GM23338 (cell line): ENCODE measurements around the gene SRP68. TPM values are rescaled to one million over a fixed set of nuclear protein-coding genes. Genes with fewer than 3 reads are reported as not detected.

Experiments used
- ATAC-seq: fragments of 200-7000 bp; cut with Tn5 transposase; 3 replicates; pipeline ENCODE4 v1.9.1; 2020
- DNase-seq: peaks from one replicate; pipeline ENCODE4 v3.0.0-alpha.2; 2015; ENCODE audit warnings: low spot score
- H2AFZ ChIP-seq: fragments of 200-600 bp; sonication (generic); 2 replicates; pipeline ENCODE4 v1.8.0; 2016; ENCODE audit warnings: antibody characterized with exemption, mild to moderate bottlenecking, moderate library complexity
- H3F3A ChIP-seq: fragments of 200-600 bp; sonication (generic); replicated peaks from 2 replicates; pipeline ENCODE4 v1.8.0; 2017; ENCODE audit warnings: antibody characterized with exemption, mixed run types, low read depth
- H3K27ac ChIP-seq: fragments of 200-600 bp; sonication (generic); 2 replicates; pipeline ENCODE4 v1.6.1; 2016; ENCODE audit warnings: low read depth
- H3K27me3 ChIP-seq: fragments of 200-600 bp; sonication (generic); 2 replicates; pipeline ENCODE4 v1.8.0; 2016; ENCODE audit warnings: mild to moderate bottlenecking, mixed run types, moderate library complexity; ENCODE audit not compliant: insufficient read depth
- H3K36me3 ChIP-seq: fragments of 200-600 bp; sonication (generic); 2 replicates; pipeline ENCODE4 v1.8.0; 2016; ENCODE audit warnings: mild to moderate bottlenecking; ENCODE audit not compliant: insufficient read depth
- H3K4me1 ChIP-seq: fragments of 200-600 bp; sonication (generic); 2 replicates; pipeline ENCODE4 v1.8.0; 2016; ENCODE audit warnings: mild to moderate bottlenecking, moderate library complexity; ENCODE audit not compliant: insufficient read depth
- H3K4me2 ChIP-seq: fragments of 200-600 bp; sonication (generic); 2 replicates; pipeline ENCODE4 v1.7.1; 2017; ENCODE audit warnings: mixed run types
- H3K4me3 ChIP-seq: fragments of 200-600 bp; sonication (generic); 2 replicates; pipeline ENCODE4 v1.6.1; 2016; ENCODE audit warnings: mixed run types
- H3K79me2 ChIP-seq: fragments of 200-600 bp; sonication (generic); replicated peaks from 2 replicates; pipeline ENCODE4 v1.8.0; 2017; ENCODE audit warnings: mild to moderate bottlenecking; ENCODE audit not compliant: insufficient read depth
- H3K9me2 ChIP-seq: fragments of 200-600 bp; sonication (generic); 2 replicates; pipeline ENCODE4 v1.8.0; 2017; ENCODE audit not compliant: insufficient read depth
- H4K20me1 ChIP-seq: fragments of 200-600 bp; sonication (generic); replicated peaks from 2 replicates; pipeline ENCODE4 v1.8.0; 2017; ENCODE audit warnings: mild to moderate bottlenecking; ENCODE audit not compliant: insufficient read depth
- H3K27ac Mint-ChIP-seq: 2 replicates; pipeline ENCODE4 v1.8.0; 2020; ENCODE audit warnings: inconsistent platforms, mild to moderate bottlenecking, moderate library complexity, mixed read lengths
- H3K27me3 Mint-ChIP-seq: 3 replicates; pipeline ENCODE4 v1.8.0; 2022; ENCODE audit warnings: low read depth, mild to moderate bottlenecking, moderate library complexity, mixed read lengths, inconsistent platforms; ENCODE audit not compliant: insufficient read depth, poor library complexity
- H3K36me3 Mint-ChIP-seq: 3 replicates; pipeline ENCODE4 v1.8.0; 2021; ENCODE audit warnings: low read depth, mild to moderate bottlenecking, inconsistent platforms, moderate library complexity, mixed read lengths
- H3K4me1 Mint-ChIP-seq: 3 replicates; pipeline ENCODE4 v1.8.0; 2020; ENCODE audit warnings: mild to moderate bottlenecking, inconsistent platforms, mixed read lengths
- H3K4me3 Mint-ChIP-seq: 3 replicates; pipeline ENCODE4 v1.8.0; 2021; ENCODE audit warnings: moderate library complexity, mild to moderate bottlenecking, inconsistent platforms, mixed read lengths
- H3K9me3 Mint-ChIP-seq: 3 replicates; pipeline ENCODE4 v1.8.0; 2020; ENCODE audit warnings: moderate library complexity, mild to moderate bottlenecking, inconsistent platforms, mixed read lengths
- NANOG ChIP-seq: IDR thresholded peaks from 2 replicates; pipeline ENCODE4 v1.6.1; 2016; ENCODE audit warnings: antibody characterized with exemption, borderline replicate concordance
- POLR2AphosphoS5 ChIP-seq: IDR thresholded peaks from 2 replicates; pipeline ENCODE4 v1.6.1; 2016; ENCODE audit warnings: antibody characterized with exemption, low read depth
- ZNF114 ChIP-seq: fragments of 250-450 bp; sonication (Bioruptor Pico); IDR thresholded peaks from 2 replicates; pipeline ENCODE4 v1.5.0; 2020; ENCODE audit warnings: mild to moderate bottlenecking, moderate library complexity
- ZNF331 ChIP-seq: fragments of 250-450 bp; sonication (Bioruptor Pico); IDR thresholded peaks from 2 replicates; pipeline ENCODE4 v1.5.0; 2020; ENCODE audit warnings: low read depth, mild to moderate bottlenecking, moderate library complexity
- polyA plus RNA-seq: library from polyadenylated mRNA; unstranded; fragments of >200 nt; fragmentation: Nextera tagmentation; extraction: Ambion mirVana; gene quantifications from 2 replicates; pipeline ENCODE4 v1.2.1, GENCODE V29; 2016
- total RNA-seq: library from RNA; depleted of rRNA; stranded (reverse); fragments of >200 nt; shearing (Covaris generic); gene quantifications from 2 replicates; pipeline ENCODE4 v1.2.3, GENCODE V29; 2014
- TF ChIP-seq, protein P1 (sequence below), 2 experiments: fragments of 200-600 bp in 1 of 2; sonication (generic) in 1 of 2; conservative IDR thresholded peaks; 2 replicates each; pipeline versions ENCODE4 v1.5.1 to v1.6.1; 2016 to 2017; ENCODE audit warnings: antibody characterized with exemption in 2 of 2, low read depth in 2 of 2, mild to moderate bottlenecking in 2 of 2, moderate library complexity in 1 of 2
- TF ChIP-seq, protein P2 (sequence below): fragments of 250-450 bp; sonication (Bioruptor Pico); IDR thresholded peaks from 2 replicates; pipeline ENCODE4 v1.5.0; 2020; ENCODE audit warnings: mild to moderate bottlenecking, moderate library complexity
- TF ChIP-seq, protein P3 (sequence below): IDR thresholded peaks from 2 replicates; pipeline ENCODE4 v1.6.1; 2016; ENCODE audit warnings: antibody characterized with exemption

Gene SRP68
- total and polyA plus RNA-seq, 2 experiments from 2014 or later, result 30.7 to 62.8 TPM

DNA sequence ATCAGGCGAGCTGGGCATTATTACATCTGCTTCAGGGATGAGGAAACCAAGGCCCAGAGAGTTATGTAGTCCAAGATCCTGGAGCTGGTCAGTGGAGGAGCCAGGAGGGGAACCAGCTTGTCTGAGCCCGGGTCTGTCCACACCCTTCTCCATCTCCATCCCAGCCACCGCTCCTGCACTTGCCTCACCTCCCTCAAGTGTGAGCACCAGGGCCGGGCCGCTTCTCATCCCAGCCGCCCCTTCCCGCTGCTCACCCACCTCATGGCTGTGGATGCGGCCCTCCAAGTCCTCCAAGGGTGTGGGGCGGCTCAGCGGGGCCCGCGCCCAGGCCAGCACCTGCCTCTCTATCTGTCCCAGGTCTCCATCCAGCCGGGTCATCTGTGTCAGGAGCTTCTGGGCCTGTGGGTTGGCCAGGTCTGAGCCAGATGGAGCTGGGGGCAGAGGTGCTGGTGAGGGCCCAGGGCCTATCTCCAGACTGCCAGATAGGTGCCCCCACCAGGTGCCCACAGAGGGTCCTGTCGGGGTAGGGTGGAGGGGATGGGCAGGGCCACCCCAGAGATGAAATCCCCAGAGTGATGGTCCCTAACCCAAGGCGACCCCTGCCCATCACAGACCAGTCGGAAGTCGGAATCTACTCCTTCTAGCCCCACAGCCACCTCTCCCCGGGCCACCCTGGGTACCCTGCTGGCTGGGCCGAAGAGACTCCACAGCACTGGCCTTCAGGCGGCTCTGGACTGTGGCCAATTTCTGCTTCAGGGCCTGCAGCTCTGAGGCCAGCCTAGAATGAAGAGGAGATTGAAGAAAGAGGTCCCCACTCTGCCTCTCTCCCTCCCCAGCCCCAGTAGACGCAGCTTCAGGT is 54.6 kb downstream of the SRP68 start (continued):
- TF ChIP-seq, protein P1, sequence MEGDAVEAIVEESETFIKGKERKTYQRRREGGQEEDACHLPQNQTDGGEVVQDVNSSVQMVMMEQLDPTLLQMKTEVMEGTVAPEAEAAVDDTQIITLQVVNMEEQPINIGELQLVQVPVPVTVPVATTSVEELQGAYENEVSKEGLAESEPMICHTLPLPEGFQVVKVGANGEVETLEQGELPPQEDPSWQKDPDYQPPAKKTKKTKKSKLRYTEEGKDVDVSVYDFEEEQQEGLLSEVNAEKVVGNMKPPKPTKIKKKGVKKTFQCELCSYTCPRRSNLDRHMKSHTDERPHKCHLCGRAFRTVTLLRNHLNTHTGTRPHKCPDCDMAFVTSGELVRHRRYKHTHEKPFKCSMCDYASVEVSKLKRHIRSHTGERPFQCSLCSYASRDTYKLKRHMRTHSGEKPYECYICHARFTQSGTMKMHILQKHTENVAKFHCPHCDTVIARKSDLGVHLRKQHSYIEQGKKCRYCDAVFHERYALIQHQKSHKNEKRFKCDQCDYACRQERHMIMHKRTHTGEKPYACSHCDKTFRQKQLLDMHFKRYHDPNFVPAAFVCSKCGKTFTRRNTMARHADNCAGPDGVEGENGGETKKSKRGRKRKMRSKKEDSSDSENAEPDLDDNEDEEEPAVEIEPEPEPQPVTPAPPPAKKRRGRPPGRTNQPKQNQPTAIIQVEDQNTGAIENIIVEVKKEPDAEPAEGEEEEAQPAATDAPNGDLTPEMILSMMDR (conservative IDR thresholded peaks at IDR 0.05; ENCODE audit: low read depth in 2 of 2), result no peak

DNA sequence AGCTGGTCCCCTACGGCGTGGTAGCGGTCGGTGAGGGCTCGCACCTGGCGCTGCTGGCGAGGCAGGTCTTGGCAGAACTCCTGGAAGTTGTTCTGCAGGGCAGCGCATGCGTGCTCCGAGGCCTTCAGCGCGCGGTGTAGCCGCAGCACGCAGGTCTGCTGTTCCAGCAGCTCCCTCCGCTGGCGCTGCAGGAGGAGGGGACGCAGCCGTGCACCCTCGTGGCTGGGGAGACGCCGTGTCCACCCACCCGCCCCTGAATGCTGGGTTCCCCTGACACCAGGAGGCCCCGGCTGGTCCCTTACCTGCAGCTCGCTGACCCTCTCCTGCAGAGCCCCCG is 57.4 kb downstream of the SRP68 start:
- Mint-ChIP-seq H3K27ac (no peak overlapping the region), H3K9me3 (no peaks in the 10 kb centered on the region; the same call in 2 of the 3 replicates), H3K4me1 (peaks cover 3% of the 10 kb centered on the region; the same call in 2 of the 3 replicates), H3K27me3 (peaks cover 8% of the 10 kb centered on the region), H3K36me3 (no peaks in the 10 kb centered on the region; the same call in 2 of the 3 replicates), H3K4me3 (no peak overlapping the region)
- H3K79me2 ChIP-seq, result no peaks in the 10 kb centered on the region
- TF ChIP-seq ZNF331, result no peak
- TF ChIP-seq, protein P2, sequence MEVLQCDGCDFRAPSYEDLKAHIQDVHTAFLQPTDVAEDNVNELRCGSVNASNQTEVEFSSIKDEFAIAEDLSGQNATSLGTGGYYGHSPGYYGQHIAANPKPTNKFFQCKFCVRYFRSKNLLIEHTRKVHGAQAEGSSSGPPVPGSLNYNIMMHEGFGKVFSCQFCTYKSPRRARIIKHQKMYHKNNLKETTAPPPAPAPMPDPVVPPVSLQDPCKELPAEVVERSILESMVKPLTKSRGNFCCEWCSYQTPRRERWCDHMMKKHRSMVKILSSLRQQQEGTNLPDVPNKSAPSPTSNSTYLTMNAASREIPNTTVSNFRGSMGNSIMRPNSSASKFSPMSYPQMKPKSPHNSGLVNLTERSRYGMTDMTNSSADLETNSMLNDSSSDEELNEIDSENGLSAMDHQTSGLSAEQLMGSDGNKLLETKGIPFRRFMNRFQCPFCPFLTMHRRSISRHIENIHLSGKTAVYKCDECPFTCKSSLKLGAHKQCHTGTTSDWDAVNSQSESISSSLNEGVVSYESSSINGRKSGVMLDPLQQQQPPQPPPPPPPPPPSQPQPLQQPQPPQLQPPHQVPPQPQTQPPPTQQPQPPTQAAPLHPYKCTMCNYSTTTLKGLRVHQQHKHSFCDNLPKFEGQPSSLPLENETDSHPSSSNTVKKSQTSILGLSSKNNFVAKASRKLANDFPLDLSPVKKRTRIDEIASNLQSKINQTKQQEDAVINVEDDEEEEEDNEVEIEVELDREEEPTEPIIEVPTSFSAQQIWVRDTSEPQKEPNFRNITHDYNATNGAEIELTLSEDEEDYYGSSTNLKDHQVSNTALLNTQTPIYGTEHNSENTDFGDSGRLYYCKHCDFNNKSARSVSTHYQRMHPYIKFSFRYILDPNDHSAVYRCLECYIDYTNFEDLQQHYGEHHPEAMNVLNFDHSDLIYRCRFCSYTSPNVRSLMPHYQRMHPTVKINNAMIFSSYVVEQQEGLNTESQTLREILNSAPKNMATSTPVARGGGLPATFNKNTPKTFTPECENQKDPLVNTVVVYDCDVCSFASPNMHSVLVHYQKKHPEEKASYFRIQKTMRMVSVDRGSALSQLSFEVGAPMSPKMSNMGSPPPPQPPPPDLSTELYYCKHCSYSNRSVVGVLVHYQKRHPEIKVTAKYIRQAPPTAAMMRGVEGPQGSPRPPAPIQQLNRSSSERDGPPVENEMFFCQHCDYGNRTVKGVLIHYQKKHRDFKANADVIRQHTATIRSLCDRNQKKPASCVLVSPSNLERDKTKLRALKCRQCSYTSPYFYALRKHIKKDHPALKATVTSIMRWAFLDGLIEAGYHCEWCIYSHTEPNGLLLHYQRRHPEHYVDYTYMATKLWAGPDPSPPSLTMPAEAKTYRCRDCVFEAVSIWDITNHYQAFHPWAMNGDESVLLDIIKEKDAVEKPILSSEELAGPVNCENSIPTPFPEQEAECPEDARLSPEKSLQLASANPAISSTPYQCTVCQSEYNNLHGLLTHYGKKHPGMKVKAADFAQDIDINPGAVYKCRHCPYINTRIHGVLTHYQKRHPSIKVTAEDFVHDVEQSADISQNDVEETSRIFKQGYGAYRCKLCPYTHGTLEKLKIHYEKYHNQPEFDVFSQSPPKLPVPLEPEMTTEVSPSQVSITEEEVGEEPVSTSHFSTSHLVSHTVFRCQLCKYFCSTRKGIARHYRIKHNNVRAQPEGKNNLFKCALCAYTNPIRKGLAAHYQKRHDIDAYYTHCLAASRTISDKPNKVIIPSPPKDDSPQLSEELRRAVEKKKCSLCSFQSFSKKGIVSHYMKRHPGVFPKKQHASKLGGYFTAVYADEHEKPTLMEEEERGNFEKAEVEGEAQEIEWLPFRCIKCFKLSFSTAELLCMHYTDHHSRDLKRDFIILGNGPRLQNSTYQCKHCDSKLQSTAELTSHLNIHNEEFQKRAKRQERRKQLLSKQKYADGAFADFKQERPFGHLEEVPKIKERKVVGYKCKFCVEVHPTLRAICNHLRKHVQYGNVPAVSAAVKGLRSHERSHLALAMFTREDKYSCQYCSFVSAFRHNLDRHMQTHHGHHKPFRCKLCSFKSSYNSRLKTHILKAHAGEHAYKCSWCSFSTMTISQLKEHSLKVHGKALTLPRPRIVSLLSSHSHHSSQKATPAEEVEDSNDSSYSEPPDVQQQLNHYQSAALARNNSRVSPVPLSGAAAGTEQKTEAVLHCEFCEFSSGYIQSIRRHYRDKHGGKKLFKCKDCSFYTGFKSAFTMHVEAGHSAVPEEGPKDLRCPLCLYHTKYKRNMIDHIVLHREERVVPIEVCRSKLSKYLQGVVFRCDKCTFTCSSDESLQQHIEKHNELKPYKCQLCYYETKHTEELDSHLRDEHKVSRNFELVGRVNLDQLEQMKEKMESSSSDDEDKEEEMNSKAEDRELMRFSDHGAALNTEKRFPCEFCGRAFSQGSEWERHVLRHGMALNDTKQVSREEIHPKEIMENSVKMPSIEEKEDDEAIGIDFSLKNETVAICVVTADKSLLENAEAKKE, result no peak
- TF ChIP-seq POLR2AphosphoS5, result no peak
- no peak for TF ChIP-seq ZNF114 (CRISPR knock-in tag)
- TF ChIP-seq NANOG, result no peak
- TF ChIP-seq, protein P3, sequence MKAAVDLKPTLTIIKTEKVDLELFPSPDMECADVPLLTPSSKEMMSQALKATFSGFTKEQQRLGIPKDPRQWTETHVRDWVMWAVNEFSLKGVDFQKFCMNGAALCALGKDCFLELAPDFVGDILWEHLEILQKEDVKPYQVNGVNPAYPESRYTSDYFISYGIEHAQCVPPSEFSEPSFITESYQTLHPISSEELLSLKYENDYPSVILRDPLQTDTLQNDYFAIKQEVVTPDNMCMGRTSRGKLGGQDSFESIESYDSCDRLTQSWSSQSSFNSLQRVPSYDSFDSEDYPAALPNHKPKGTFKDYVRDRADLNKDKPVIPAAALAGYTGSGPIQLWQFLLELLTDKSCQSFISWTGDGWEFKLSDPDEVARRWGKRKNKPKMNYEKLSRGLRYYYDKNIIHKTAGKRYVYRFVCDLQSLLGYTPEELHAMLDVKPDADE, result no peak
- TF ChIP-seq, protein P1 (conservative IDR thresholded peaks at IDR 0.05; ENCODE audit: low read depth in 2 of 2), result peak in 1 of 2 experiments; percentile 16; a peak in 2 of 4 replicates
- H3K36me3 ChIP-seq, result no peaks in the 10 kb centered on the region
- H3F3A ChIP-seq, result 0 out of 2 replicates have a peak, but pooled peaks cover 6% of the 10 kb centered on the region
- DNase-seq (no peak), ATAC-seq (peak; percentile 12)
- H4K20me1 ChIP-seq, result no peaks in the 10 kb centered on the region
- no peak overlapping the region for H2AFZ ChIP-seq
- no peak overlapping the region for H3K4me3 ChIP-seq
- no peaks in the 10 kb centered on the region for H3K27me3 ChIP-seq
- no peak overlapping the region for H3K27ac ChIP-seq
- no peaks in the 10 kb centered on the region for H3K9me2 ChIP-seq
- no peak overlapping the region for H3K4me2 ChIP-seq
- H3K4me1 ChIP-seq, result no peaks in the 10 kb centered on the region
